ENCODE data around the gene TSHZ2. TPM values are rescaled to one million over a fixed set of nuclear protein-coding genes. Genes with fewer than 3 reads are reported as not detected.

TSHZ2 gene
- total RNA-seq, 4 donors from 2014 or later, result 10.3 to 15.0 (median 12.9) TPM

DNA sequence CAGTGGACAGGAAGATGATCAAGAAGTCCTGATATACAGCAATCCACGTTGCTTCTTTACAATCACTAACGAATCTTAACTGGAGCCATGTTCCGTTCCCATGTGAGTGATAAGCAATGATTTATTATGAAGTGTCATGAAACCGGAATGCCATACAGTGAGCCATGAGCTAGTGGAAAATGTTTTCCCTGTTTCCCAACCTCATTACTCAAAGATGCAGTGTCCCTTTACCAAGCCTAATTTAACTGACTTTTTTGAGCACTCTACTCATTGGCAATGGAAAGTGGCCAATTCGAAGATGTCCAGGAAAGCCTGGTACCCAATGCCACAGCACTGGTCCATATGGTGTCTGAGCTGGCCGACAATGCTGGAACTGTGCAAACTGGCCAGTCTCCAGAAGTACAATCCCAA lies 473.2 kb downstream of the TSHZ2 start:
- Histone ChIP-seq H3K36me3 (no peaks in the 10 kb centered on the region), H3K9me3 (peaks cover 0 to 25% (median 10%) of the 10 kb centered on the region in 4 donors), H3K4me3 (no peak overlapping the region), H3K4me1 (peaks cover 0 to 7% (median 2%) of the 10 kb centered on the region in 4 donors), H3K27me3 (no peaks in the 10 kb centered on the region), H3K27ac (replicated peaks in 1 of 4) (no peak overlapping the region)
- TF ChIP-seq, protein P1, sequence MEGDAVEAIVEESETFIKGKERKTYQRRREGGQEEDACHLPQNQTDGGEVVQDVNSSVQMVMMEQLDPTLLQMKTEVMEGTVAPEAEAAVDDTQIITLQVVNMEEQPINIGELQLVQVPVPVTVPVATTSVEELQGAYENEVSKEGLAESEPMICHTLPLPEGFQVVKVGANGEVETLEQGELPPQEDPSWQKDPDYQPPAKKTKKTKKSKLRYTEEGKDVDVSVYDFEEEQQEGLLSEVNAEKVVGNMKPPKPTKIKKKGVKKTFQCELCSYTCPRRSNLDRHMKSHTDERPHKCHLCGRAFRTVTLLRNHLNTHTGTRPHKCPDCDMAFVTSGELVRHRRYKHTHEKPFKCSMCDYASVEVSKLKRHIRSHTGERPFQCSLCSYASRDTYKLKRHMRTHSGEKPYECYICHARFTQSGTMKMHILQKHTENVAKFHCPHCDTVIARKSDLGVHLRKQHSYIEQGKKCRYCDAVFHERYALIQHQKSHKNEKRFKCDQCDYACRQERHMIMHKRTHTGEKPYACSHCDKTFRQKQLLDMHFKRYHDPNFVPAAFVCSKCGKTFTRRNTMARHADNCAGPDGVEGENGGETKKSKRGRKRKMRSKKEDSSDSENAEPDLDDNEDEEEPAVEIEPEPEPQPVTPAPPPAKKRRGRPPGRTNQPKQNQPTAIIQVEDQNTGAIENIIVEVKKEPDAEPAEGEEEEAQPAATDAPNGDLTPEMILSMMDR (IDR thresholded peaks at IDR 0.05), result no peak
- no peak for TF ChIP-seq POLR2AphosphoS5 (IDR thresholded peaks at IDR 0.05)
- TF ChIP-seq POLR2A (IDR thresholded peaks at IDR 0.05; ENCODE audit: low read depth), result no peak
- TF ChIP-seq EP300 (IDR thresholded peaks at IDR 0.05), result no peak
- DNase-seq (ENCODE audit: extremely low spot score), result no peak
- intact Hi-C loops (cut with DNase I), result no loop called here
- WGBS, result 68% methylated on average over 6 of the region's 6 CpGs

DNA sequence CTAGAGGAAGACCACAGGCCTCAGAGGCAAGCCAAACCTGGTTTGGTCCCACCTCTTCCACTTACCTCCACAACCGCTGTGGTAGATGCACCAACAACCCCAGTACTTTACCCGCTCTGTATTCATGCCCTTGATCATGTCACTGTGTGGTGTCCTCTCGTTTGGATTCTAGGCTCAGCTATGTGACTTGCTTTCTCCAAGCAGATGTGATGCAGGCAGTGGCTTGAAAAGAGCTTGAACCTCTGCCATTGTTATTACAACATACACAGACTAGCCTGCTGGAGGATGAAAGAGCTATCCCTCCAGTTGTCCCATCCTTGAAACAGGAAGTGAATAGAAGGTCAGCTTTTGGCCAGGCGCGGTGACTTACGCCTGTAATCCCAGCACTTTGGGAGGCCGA lies 473.8 kb downstream of the TSHZ2 start:
- WGBS, result 96% methylated on average over 7 of the region's 7 CpGs
- no peak overlapping the region for H3K27ac ChIP-seq (replicated peaks in 1 of 4)
- no peak for DNase-seq (ENCODE audit: extremely low spot score)
- intact Hi-C loops (cut with DNase I), result no loop called here
- H3K36me3 ChIP-seq, result no peaks in the 10 kb centered on the region
- peaks cover 0 to 7% (median 2%) of the 10 kb centered on the region in 4 donors for H3K4me1 ChIP-seq
- H3K4me3 ChIP-seq, result no peak overlapping the region
- TF ChIP-seq POLR2AphosphoS5 (IDR thresholded peaks at IDR 0.05), result no peak
- no peak for TF ChIP-seq POLR2A (IDR thresholded peaks at IDR 0.05; ENCODE audit: low read depth)
- TF ChIP-seq, protein P1 (IDR thresholded peaks at IDR 0.05), result no peak
- no peak for TF ChIP-seq EP300 (IDR thresholded peaks at IDR 0.05)
- H3K27me3 ChIP-seq, result no peaks in the 10 kb centered on the region
- peaks cover 0 to 30% (median 13%) of the 10 kb centered on the region in 4 donors for H3K9me3 ChIP-seq

DNA sequence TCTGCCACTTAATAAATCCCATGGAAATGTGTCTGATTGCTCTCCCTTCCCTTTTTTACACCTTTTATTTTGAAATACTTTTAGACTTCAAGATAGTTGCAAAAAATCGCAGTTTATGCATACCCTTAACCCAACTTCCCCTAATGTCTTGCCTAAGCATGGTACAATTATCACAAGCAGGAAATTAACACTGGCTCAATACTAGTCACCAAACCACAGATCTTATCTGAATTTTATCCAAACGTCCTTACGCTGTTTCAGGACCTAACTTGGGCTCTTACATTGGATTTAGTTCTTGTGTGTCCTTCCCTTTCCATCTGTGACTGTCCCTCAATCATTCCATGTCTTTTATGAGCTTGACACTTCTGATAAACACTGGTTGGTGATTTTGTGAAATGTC lies 475.2 kb downstream of the TSHZ2 start:
- peaks cover 0 to 7% (median 2%) of the 10 kb centered on the region in 4 donors for H3K4me1 ChIP-seq
- no peak overlapping the region for H3K27ac ChIP-seq (replicated peaks in 1 of 4)
- no peaks in the 10 kb centered on the region for H3K36me3 ChIP-seq
- WGBS, result 88% methylated on average over 3 of the region's 3 CpGs
- DNase-seq (ENCODE audit: extremely low spot score), result no peak
- no peaks in the 10 kb centered on the region for H3K27me3 ChIP-seq
- intact Hi-C loops (cut with DNase I), result no loop called here
- TF ChIP-seq, protein P1 (IDR thresholded peaks at IDR 0.05), result no peak
- TF ChIP-seq POLR2A (IDR thresholded peaks at IDR 0.05; ENCODE audit: low read depth) (no peak), POLR2AphosphoS5 (IDR thresholded peaks at IDR 0.05) (no peak), EP300 (IDR thresholded peaks at IDR 0.05) (no peak)
- peaks cover 0 to 30% (median 13%) of the 10 kb centered on the region in 4 donors for H3K9me3 ChIP-seq
- no peak overlapping the region for H3K4me3 ChIP-seq

DNA sequence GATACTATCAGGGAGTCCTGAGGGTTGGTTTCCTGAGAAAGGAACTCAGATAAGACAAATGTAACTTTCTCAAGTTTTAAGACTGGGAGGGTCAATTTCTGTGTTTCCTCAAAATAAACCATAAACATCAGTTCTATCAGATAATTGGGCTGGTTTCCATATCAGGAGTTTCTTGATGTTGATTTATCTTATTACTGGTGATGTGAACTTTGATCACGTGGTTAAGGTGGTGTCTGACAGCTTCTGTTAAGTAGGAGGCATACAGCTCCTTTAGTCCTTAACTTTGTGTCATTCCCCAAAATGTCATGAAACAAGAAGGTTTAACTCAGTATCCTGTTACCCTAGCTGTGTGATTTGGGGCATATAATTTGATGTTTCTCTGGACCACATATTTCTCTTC lies 476.3 kb downstream of the TSHZ2 start:
- WGBS, result 88% methylated on average over 1 of the region's 1 CpG
- intact Hi-C loops (cut with DNase I), result no loop called here
- Histone ChIP-seq H3K4me1 (peaks cover 0 to 7% (median 2%) of the 10 kb centered on the region in 4 donors), H3K4me3 (no peak overlapping the region), H3K27me3 (no peaks in the 10 kb centered on the region), H3K27ac (replicated peaks in 1 of 4) (no peak overlapping the region), H3K36me3 (no peaks in the 10 kb centered on the region), H3K9me3 (peaks cover 0 to 30% (median 13%) of the 10 kb centered on the region in 4 donors)
- DNase-seq (ENCODE audit: extremely low spot score), result no peak
- no peak for TF ChIP-seq EP300 (IDR thresholded peaks at IDR 0.05)
- TF ChIP-seq, protein P1 (IDR thresholded peaks at IDR 0.05), result no peak
- no peak for TF ChIP-seq POLR2A (IDR thresholded peaks at IDR 0.05; ENCODE audit: low read depth)
- TF ChIP-seq POLR2AphosphoS5 (IDR thresholded peaks at IDR 0.05), result no peak

DNA sequence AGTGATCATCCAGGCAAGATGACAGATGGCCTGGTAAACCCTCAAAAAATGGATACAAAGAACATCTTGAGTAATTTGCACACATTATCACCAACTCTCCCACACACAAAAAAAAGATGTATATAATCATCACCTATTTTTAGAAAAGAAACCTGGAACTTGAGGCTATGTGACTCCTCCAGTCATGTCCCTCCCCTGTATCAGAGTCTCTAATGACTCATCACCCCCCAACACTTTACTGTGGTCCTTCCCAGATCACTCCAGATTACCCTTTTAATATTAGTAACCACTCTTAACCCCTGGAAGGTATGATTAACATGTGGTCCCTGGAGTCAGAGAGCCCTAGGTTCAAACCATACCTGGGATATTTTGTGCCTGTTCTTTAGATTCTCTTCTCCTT lies 476.7 kb downstream of the TSHZ2 start:
- H3K27ac ChIP-seq (replicated peaks in 1 of 4), result no peak overlapping the region
- peaks cover 0 to 7% (median 2%) of the 10 kb centered on the region in 4 donors for H3K4me1 ChIP-seq
- H3K9me3 ChIP-seq, result peaks cover 0 to 30% (median 13%) of the 10 kb centered on the region in 4 donors
- H3K36me3 ChIP-seq, result no peaks in the 10 kb centered on the region
- TF ChIP-seq, protein P1 (IDR thresholded peaks at IDR 0.05), result no peak
- TF ChIP-seq POLR2AphosphoS5 (IDR thresholded peaks at IDR 0.05) (no peak), EP300 (IDR thresholded peaks at IDR 0.05) (no peak), POLR2A (IDR thresholded peaks at IDR 0.05; ENCODE audit: low read depth) (no peak)
- intact Hi-C loops (cut with DNase I), result no loop called here
- no peak for DNase-seq (ENCODE audit: extremely low spot score)
- no peaks in the 10 kb centered on the region for H3K27me3 ChIP-seq
- no peak overlapping the region for H3K4me3 ChIP-seq

Data from esophagus muscularis mucosa (tissue), 4 donors.